Motor neuron (in vitro differentiated cells): ENCODE measurements around the gene VANGL2. TPM values are rescaled to one million over a fixed set of nuclear protein-coding genes. Genes with fewer than 3 reads are reported as not detected.

ENCODE experiments used
- ATAC-seq, 8 experiments: fragments of 200-7000 bp; cut with Tn5 transposase; replicated peaks in 6 of 8; 2 replicates each; pipeline ENCODE4 v1.8.0; 2021; ENCODE audit warnings: mild to moderate bottlenecking in 8 of 8, moderate library complexity in 8 of 8
- H3K27ac ChIP-seq, 2 donors: fragments of 250-450 bp; sonication (Bioruptor Pico); 2 replicates each; pipeline ENCODE4 v1.9.0; 2021; ENCODE audit warnings: antibody characterized with exemption in 2 of 2, mild to moderate bottlenecking in 2 of 2, moderate library complexity in 1 of 2
- H3K4me1 ChIP-seq, 2 donors: fragments of 250-450 bp; sonication (Bioruptor Pico); replicated peaks in 1 of 2; 2 replicates each; pipeline ENCODE4 v1.6.1; 2021; ENCODE audit warnings: antibody characterized with exemption in 2 of 2, mild to moderate bottlenecking in 2 of 2, moderate library complexity in 1 of 2
- H3K4me3 ChIP-seq, 5 donors: fragments of 250-450 bp; sonication (Bioruptor Pico); 2 replicates each; pipeline ENCODE4 v1.9.0; 2021; ENCODE audit warnings: antibody characterized with exemption in 5 of 5, mild to moderate bottlenecking in 5 of 5, moderate library complexity in 4 of 5
- WGBS, 10 experiments: fragments of 450-650 bp; shearing (Covaris generic); methylation state at CpG; one replicate each; pipeline ENCODE4 v1.0.0; 2022; 5-methylcytosine and 5-hydroxymethylcytosine counted together
- in situ Hi-C, 9 experiments: fragments of 400-800 bp; cut with MboI; loops; one replicate each; pipeline ENCODE4 v1.15.0; 2021; ENCODE audit warnings: low sequenced_read_pairs in 9 of 9, low pct_unique_long_range_greater_than_20kb in 2 of 9; ENCODE audit not compliant: unreplicated experiment in 9 of 9
- total RNA-seq, 8 experiments: library from RNA; unstranded; fragments of 300-600 nt; gene quantifications; 2 replicates each; pipeline versions ENCODE4 v1.2.3 to v1.2.4, GENCODE V29; 2022

VANGL2 gene
- total RNA-seq, 8 experiments from 2014 or later: 0.46 to 98.3 (median 54.1) TPM

DNA sequence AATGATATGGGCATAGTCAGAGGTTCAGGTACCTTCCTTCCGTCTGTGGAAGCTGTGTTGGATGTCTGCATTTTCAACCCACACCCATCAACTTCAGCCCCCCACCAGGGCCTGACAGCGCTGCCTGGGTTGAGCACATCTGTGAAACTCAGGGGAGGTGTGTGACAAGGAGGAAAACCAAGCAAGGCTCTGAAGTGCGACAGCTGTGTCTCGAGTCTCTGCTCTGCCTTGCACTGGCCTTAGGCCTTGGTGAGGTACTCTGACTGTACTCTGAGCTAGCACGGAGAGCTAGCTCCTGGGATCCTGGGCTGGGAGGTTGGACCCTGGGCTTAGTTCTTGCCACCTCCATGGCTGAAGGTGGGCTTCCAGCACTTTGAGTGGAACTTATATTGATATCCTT is 9.1 kb downstream of the VANGL2 start:
- WGBS, 10 experiments: 48 to 100% (median 68%) methylated on average over 1 to 4 of the region's 5 CpGs; no CpG with 5 or more reads in 6 of the 10 experiments
- Histone ChIP-seq H3K4me3 (peak overlapping the region in 3 of 5 donors; percentile 6 to 25 (median 9)), H3K27ac (peak overlapping the region; percentile 90 to 93), H3K4me1 (peaks cover 78 to 92% of the 10 kb centered on the region in 2 donors)
- in situ Hi-C loops: loop anchor here in 1 of 9 experiments (25.0 kb wide), 1 partner anchor 753 kb away; the partner anchor contains the start of genes PPOX, UFC1 and USP21
- no peak for ATAC-seq

DNA sequence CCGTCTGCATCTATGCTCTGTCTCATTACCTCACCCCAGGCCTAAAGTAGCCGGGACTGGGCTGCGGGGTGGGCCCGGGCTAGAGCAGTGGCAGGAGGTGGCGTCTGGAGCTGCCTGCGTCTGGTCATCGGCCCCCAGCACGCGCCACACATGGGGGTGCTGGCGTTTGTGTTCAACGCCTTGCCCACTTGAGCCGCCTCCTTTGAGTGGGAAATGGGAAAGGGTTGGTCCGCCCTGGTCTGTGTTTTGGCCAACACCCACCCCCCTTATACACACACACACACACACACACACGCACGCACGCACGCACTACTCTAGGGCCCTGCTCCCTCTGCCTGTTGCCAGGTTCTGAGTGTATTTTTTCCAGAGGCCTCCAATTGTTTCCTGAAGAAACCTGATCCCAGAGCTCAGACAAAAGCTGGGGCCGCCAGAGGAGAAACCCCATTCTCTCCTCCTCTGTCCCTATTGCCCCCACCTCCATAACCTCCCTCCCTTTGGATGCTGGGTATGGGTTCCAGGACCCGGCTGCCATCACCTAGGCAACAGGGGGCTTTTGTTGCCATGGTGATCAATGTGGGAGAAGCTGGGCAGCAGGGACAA is 10.1 kb downstream of the VANGL2 start:
- peak; percentile 16 to 82 (median 78) for ATAC-seq
- in situ Hi-C loops: loop anchor here in 1 of 9 experiments (25.0 kb wide), 1 partner anchor 752 kb away; the partner anchor contains the start of genes PPOX, UFC1 and USP21
- H3K27ac ChIP-seq: peak overlapping the region; percentile 90 to 93
- H3K4me1 ChIP-seq: peaks cover 71 to 86% of the 10 kb centered on the region in 2 donors
- H3K4me3 ChIP-seq: peak overlapping the region; percentile 2 to 25 (median 9)
- 0 to 22% (median 0%) methylated on average over 2 to 6 of the region's 19 CpGs; no CpG with 5 or more reads in 4 of the 10 experiments for WGBS, 10 experiments

- ATAC-seq: peak in 5 of 8 experiments; percentile 13 to 34 (median 23)
- 0 to 60% (median 13%) methylated on average over 1 to 3 of the region's 6 CpGs; no CpG with 5 or more reads in 5 of the 10 experiments for WGBS, 10 experiments
- peak overlapping the region in 4 of 5 donors; percentile 1 to 25 (median 12) for H3K4me3 ChIP-seq
- in situ Hi-C loops: loop anchor here in 1 of 9 experiments (25.0 kb wide), 1 partner anchor 751 kb away; the partner anchor contains the start of genes PPOX, UFC1 and USP21
- peaks cover 68 to 78% of the 10 kb centered on the region in 2 donors for H3K4me1 ChIP-seq
- H3K27ac ChIP-seq: peak overlapping the region; percentile 90 to 93
Observed at GRCh38 chr1:160411271-160412027, 11.1 kb downstream of the VANGL2 start.

- no peak for ATAC-seq
- in situ Hi-C loops: loop anchor here in 1 of 9 experiments (25.0 kb wide), 1 partner anchor 750 kb away; the partner anchor contains the start of genes PPOX, UFC1 and USP21
- Histone ChIP-seq H3K27ac (peak overlapping the region; percentile 90 to 93), H3K4me3 (no peak overlapping the region), H3K4me1 (peaks cover 68 to 73% of the 10 kb centered on the region in 2 donors)
- WGBS, 10 experiments: 41 to 62% (median 55%) methylated on average over 2 to 3 of the region's 3 CpGs; no CpG with 5 or more reads in 5 of the 10 experiments
Observed at GRCh38 chr1:160412028-160412362, 11.6 kb downstream of the VANGL2 start.

GRCh38 chr1:160413716-160414115 is 13.4 kb downstream of the VANGL2 start:
- in situ Hi-C loops: loop anchor here in 1 of 9 experiments (25.0 kb wide), 1 partner anchor 749 kb away; the partner anchor contains the start of genes PPOX, UFC1 and USP21
- 47 to 84% (median 79%) methylated on average over 1 to 3 of the region's 3 CpGs; no CpG with 5 or more reads in 3 of the 10 experiments for WGBS, 10 experiments
- peaks cover 52 to 55% of the 10 kb centered on the region in 2 donors for H3K4me1 ChIP-seq

DNA sequence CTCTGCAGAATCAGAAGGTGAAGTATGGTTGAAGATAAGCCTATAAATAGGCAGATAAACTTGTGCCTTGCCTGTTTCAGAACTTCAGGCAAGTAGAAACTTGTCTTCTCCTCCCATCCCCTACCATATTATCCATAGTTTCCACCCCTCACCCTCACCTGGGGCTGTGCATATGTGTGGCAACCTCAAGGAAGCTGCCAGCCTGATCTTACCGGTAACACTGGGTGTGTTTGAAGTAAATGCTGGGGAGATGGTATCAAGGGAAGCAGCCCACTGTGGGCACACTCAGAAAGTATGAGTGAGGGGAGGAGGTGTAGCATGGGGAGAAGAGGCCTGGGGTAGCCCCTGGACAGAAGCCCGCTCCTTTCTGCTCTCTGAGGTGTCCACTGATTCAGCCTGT is 14.5 kb downstream of the VANGL2 start:
- in situ Hi-C loops: loop anchor here in 1 of 9 experiments (25.0 kb wide), 1 partner anchor 747 kb away; the partner anchor contains the start of genes PPOX, UFC1 and USP21
- 13 to 100% (median 93%) methylated on average over 1 of the region's 2 CpGs; no CpG with 5 or more reads in 4 of the 10 experiments for WGBS, 10 experiments

More at GRCh38 chr1:160413716-160414115, 13.4 kb downstream of the VANGL2 start:
- Histone ChIP-seq H3K27ac (peak overlapping the region in 1 of 2 donors; percentile 3), H3K4me3 (no peak overlapping the region)
- ATAC-seq: no peak

DNA sequence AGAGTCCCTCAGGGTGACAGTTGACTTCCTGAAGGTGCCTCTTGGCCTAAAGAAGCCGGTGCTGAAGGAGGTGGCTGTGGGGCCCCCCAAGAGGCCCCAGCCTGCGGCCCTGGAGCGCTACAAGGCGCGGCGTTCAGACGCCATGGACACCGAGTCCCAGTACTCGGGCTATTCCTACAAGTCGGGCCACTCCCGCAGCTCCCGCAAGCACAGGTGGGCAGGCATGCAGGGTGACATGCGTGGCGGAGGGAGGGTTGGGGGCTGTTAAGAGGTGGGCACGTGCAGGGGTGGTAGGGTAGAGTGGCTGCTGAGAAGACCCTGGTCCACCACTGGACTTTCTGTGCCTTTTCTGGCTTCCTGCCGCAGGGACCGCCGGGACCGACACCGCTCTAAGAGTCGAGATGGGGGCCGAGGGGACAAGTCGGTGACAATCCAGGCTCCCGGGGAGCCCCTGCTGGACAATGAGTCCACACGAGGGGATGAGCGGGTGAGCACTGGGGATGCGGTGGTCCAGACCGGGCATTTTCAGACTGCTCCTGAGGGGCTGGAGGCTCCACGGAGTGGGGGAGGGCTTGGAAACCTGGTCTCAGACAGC is 15.4 kb downstream of the VANGL2 start:
- Histone ChIP-seq H3K4me3 (no peak overlapping the region), H3K27ac (peak overlapping the region in 1 of 2 donors; percentile 4), H3K4me1 (peaks cover 36 to 45% of the 10 kb centered on the region in 2 donors)
- in situ Hi-C loops: loop anchor here in 1 of 9 experiments (25.0 kb wide), 1 partner anchor 747 kb away; the partner anchor contains the start of genes PPOX, UFC1 and USP21
- no peak for ATAC-seq
- 80 to 100% (median 93%) methylated on average over 1 to 13 of the region's 29 CpGs; no CpG with 5 or more reads in 5 of the 10 experiments for WGBS, 10 experiments

More for the DNA sequence above, 14.5 kb downstream of the VANGL2 start:
- ATAC-seq: no peak
- H3K4me3 ChIP-seq: no peak overlapping the region
- H3K27ac ChIP-seq: no peak overlapping the region
- peaks cover 40 to 44% of the 10 kb centered on the region in 2 donors for H3K4me1 ChIP-seq

- H3K4me3 ChIP-seq: no peak overlapping the region
- 83 to 92% (median 89%) methylated on average over 1 to 2 of the region's 4 CpGs; no CpG with 5 or more reads in 7 of the 10 experiments for WGBS, 10 experiments
- H3K27ac ChIP-seq: peak overlapping the region in 1 of 2 donors; percentile 4
- in situ Hi-C loops: loop anchor here in 1 of 9 experiments (25.0 kb wide), 1 partner anchor 746 kb away; the partner anchor contains the start of genes PPOX, UFC1 and USP21
- peak; percentile 44 to 89 (median 70) for ATAC-seq
- peaks cover 34 to 45% of the 10 kb centered on the region in 2 donors for H3K4me1 ChIP-seq
Observed at GRCh38 chr1:160416369-160416768, 16.0 kb downstream of the VANGL2 start.

GRCh38 chr1:160418483-160418882 is 18.1 kb downstream of the VANGL2 start:
- no peak for ATAC-seq
- H3K4me1 ChIP-seq: peaks cover 13 to 31% of the 10 kb centered on the region in 2 donors
- no peak overlapping the region for H3K4me3 ChIP-seq
- H3K27ac ChIP-seq: no peak overlapping the region
- in situ Hi-C loops: loop anchor here in 1 of 9 experiments (25.0 kb wide), 1 partner anchor 744 kb away; the partner anchor contains the start of genes PPOX, UFC1 and USP21
- WGBS, 10 experiments: 20 to 100% (median 82%) methylated on average over 1 to 6 of the region's 6 CpGs; no CpG with 5 or more reads in 1 of the 10 experiments

GRCh38 chr1:160419150-160419837 is 18.9 kb downstream of the VANGL2 start:
- in situ Hi-C loops: loop anchor here in 1 of 9 experiments (25.0 kb wide), 1 partner anchor 743 kb away; the partner anchor contains the start of genes PPOX, UFC1 and USP21
- no peak for ATAC-seq
- Histone ChIP-seq H3K4me3 (no peak overlapping the region), H3K27ac (no peak overlapping the region), H3K4me1 (peaks cover 8 to 23% of the 10 kb centered on the region in 2 donors)
- WGBS, 10 experiments: 82 to 100% (median 96%) methylated on average over 2 to 24 of the region's 34 CpGs; no CpG with 5 or more reads in 5 of the 10 experiments

- peak overlapping the region in 1 of 2 donors; percentile 56 for H3K27ac ChIP-seq
- in situ Hi-C loops: loop anchor here in 3 of 9 experiments (10.0 to 25.0 kb wide), 3 partner anchors 65 to 742 kb away; partner anchors contain the start of genes PPOX (in 1 of the 3), UFC1 (in 1 of the 3) and USP21 (in 1 of the 3)
- no peak for ATAC-seq
- WGBS, 10 experiments: 70 to 100% (median 100%) methylated on average over 1 to 2 of the region's 4 CpGs; no CpG with 5 or more reads in 5 of the 10 experiments
- peaks cover 8 to 21% of the 10 kb centered on the region in 2 donors for H3K4me1 ChIP-seq
- no peak overlapping the region for H3K4me3 ChIP-seq
Observed at GRCh38 chr1:160419838-160420169, 19.4 kb downstream of the VANGL2 start.
